NB4 (cell line): ENCODE measurements around the gene DYNC1H1.

Experiments used
- CTCF ChIP-seq: IDR thresholded peaks from one replicate; pipeline ENCODE4 v1.5.1; 2012; ENCODE audit warnings: low read depth, low read length
- POLR2A ChIP-seq: IDR thresholded peaks from 2 replicates; pipeline ENCODE4 v1.6.1; 2011; ENCODE audit warnings: mild to moderate bottlenecking; ENCODE audit not compliant: insufficient read length; ENCODE audit errors: extremely low read depth

GRCh38 chr14:101979666-101980065 is 15.3 kb downstream of the DYNC1H1 start:
- TF ChIP-seq POLR2A (no peak), CTCF (no peak)
